GM19372 (cell line): ENCODE measurements around the gene GALNT2.

Source experiments
- ATAC-seq: cut with Tn5 transposase; IDR thresholded peaks from one replicate; pipeline ENCODE4 v1.9.1; 2021; ENCODE audit warnings: mild to moderate bottlenecking, low read depth, moderate library complexity; ENCODE audit not compliant: unreplicated experiment

Gene GALNT2

DNA sequence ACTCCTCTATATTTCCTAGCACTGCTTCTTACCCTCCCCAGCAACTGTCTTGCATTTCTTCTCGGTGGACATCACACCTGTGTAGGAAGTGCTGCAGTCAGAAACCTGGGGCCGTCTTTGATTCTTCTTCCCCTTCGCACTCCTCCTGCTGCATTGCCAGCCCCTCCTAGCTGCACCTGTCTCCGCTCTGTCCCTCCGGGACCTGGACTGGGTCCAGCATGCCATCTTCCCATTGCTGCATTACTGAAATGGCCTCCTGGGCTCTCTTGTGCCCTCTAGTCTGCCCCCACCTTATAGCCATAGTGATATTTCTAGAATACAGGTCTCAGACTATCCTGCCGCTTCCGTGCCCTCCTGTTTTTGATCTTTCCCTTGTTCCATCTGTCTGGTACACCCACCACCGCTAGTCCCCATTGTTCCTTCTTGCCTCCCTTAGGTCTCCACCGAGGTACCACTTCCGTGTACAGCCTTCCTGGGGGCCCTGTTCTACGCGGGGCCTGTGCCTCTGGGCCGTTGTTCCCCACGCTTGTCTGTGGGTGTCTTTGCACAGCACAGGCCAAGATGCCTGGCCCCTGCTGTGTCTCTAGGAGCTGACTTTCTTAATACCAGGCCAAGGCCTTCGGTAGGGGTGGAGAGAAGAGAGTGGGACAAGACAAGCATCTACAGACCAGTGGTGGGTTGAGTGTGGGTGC, 107.6 kb downstream of the GALNT2 start:
- ATAC-seq: no peak

DNA sequence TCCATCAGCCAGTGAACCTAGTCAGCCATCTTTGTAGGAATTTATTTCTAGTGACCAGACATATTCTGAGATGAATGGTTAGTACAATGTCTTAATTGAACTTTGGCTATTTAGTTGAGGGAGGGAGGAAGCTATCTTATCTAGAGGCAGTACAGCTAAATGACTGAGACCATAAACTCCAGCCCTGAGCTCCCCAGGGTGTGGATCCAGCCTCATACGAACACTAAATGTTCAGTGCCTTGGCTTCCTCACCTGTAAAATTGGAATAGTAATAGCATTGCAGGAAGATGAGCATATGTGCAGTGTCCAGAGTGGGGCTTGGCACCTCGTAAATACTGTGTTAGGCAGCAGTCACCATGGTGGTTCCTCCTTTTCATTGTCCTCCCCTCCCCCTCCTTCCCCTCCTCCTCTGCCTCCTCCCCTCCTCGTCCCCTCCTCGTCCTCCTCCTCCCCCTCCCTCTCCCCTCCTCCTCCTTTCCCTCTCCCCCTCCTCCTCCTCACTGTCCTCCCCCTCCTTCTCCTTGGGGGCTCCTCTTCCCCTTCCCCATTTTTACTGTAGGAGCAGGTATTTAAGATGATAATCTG, 108.2 kb downstream of the GALNT2 start:
- ATAC-seq: no peak

DNA sequence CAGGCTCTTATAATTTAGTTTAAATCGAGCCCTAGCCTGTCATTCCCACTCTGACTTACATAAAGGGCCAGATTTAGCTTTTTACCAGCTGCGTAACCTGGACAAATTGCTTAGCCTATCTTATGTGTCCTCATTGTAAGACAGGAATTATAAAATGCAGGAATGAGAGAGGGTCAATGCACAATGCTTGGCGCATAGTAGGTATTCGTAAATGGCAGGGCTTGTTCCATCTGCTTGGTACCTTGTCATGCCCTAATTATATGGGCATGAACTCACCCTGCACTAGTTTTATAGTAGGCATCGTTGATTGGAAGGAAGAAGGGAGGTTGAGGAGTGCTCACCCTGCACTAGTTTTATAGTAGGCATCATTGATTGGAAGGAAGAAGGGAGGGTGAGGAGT, 108.8 kb downstream of the GALNT2 start:
- no peak for ATAC-seq

DNA sequence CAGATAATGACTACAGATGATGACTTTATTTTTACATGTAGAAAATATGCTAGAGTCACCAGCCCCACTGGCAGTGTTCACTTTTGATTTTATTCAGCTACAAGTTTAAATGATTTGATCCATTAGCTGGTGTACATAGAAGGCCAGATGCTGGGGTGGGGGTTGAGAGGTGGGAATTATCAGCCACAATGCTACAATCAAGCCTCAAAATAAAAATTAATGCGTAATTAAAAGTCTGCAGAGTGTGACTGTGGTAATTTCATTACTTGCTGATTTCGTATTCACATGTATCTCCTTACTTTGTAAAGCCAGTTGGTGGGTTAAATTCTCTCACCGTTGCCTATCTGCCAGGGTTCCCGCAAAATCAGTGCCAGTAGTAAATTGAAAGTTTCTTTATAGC, 109.3 kb downstream of the GALNT2 start:
- ATAC-seq: no peak

DNA sequence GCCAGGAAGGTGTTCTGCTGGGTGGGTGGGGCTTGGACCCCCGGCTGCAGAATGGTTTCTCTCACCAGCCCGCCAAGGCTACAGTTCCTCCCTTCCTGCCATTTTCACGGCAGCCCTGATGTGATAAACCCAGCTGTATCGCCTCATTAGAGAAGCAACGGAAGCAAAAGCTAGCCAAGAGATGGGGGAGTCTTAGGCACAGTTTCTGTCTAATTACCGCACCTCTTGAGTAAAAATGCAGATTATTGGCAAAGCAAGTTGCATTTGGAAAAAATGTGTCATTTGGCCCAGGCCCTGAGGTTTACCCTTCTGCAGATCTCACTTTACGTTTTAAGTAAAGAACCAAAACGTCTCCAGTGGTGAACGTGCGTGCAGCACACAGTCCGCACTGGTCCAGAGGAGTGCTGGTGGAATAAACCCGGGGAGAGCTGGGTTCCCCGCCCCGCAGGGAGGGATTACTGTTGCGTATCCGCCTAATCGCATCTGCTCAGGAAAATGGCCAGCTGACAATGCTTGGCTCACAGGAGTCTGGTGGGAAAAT, 109.9 kb downstream of the GALNT2 start:
- no peak for ATAC-seq

DNA sequence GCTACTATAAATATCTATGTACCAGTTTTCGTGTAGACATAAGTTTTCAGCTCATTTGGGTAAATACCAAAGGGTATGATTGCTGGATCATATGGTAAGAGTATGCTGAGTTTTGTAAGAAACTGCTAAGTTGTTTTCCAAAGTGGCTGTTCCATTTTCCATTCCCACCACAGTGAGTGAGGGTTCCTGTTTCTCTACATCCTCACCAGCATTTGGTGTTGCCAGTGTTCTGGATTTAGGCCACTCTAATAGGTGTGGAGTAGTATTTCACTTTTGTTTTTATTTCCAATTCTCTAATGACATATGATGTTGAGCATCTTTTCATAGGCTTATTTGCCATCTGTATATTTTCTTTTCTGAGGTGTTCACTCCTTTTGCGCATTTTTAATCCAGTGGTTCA, 112.2 kb downstream of the GALNT2 start:
- no peak for ATAC-seq

DNA sequence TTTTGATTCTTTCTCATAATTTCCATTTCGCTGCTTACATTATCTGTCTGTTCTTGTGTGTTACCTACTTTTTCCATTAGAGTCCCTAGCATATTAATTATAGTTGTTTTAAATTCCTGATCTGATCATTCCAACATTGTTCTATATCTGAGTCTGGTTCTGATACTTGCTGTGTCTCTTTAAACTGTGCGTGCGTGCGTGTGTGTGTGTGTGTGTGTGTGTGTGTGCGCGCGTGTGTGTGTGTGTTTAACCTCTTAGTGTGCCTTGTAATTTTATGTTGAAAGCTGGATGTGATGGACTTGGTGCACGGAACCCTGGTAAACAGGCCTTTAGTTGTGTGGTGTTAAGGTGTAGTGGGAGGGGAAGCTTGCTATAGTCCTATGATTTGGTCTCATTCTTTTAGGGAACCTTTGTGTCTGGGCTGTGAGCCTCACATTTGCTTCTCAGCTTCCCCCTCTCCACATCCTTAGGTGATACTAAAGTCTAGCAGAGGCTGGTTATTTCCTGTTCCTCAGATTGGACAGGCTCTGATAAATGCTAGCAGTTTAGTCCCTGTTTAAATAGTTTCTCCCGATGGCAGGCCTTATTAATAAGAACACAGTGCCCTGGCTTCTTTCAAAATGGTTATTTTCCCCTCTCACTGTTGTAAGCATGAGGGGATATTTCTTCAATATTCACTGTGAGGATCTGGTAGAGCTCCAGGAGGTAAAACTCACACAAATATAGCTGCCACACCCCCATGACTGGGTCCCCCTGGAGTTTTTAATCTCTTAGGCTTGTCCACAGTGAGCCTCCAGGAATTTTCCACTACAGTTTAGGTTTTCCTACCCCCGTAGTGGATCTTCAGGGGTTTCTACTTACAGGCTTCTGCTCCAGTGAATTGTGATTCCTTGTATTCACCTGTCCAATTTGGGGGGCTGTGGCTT, 118.3 kb downstream of the GALNT2 start:
- ATAC-seq: no peak

DNA sequence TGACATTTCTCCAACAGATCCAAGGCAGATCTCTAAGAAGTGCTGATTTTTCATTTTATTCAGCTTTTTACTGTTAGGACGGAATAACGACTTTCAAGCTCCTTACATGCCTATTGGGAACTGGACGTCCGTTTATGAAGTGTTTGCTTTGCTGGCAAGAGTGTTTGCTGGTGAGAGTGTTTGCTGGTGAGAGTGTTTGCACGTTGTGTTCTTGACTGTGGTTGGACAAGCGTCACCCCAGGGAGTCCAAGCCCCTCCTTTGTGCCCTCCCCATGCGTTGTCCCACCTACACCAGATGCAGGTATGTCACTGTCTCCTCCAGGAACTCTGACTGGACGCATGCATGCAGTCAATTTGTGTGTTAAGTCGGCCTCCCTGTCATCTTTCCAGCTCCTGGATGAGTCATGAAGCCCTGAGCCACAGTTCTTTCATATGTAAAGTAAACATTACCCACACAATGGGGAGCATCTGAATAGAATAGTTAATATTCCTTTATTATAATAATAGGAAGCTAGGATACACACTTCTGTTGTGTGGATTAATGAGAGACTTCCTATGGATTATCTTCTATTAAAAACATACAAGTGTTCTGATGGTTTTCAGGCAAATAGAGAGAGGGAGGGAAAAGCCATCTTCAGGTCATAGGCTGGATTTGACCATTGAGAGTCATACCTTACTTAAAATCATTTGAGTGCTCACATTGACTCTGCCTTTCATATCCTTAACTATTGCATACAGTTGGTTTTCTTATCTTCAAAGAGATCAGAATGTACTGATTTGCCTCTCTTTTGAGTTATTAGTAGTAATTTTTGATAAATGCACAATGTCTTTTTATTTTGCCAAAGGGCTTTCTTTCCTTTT, 119.2 kb downstream of the GALNT2 start:
- ATAC-seq: no peak

DNA sequence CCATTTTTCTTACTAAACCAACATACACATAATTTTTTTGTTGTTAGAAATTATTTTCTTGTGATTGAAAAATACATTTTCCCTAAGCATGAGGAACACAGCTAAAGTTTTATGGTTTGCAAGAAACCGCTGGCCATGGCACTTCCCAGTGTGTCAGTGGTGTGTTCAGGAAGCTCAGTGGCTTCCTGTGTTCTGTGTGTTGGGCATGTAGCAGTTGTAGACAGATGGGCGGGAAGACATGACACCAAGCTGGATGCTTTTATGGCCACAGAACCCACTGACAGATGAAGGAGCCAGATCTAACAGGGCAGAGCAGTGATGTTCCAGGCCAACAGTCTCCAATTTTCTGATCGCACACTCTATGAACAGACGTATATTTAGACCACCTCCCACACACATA, 119.8 kb downstream of the GALNT2 start:
- no peak for ATAC-seq

DNA sequence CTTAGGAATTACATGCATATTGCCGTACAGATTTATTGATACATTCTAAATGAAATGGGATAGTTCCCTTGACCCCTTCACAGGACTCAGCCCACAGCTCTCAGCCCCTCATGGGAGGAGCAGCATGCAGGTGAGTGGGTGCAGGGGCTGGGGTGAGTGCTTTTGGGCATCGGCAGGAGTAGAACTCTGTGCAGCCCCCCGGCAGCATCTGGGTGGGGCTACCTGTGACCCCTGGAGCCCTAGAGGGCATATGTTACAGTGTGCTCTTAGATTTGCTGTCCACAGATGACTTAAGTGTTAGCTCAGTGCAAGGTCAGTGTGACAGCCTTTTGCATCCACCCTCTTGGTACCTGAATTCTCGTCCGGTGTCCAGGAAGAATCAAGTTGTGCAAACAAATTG, 120.3 kb downstream of the GALNT2 start:
- ATAC-seq: no peak

DNA sequence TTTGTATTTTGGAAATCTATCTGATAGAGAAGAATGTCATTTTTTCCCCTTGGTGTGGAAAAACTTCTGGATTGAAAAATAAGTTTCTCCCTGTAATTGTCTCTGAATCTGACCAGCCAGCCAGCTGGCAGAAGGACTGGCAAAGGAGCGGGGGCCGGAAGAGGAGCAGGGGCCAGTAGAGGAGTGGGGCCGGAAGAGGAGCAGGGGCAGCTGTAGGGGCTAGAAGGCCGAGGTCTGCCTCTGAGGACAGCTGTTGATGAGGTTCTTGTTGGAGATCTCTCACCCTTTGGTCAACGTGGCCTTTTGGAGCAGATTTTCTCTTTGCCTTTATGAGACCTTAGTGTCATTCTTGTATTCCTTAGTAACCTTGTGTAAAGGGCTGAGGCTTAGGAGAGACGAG, 121.8 kb downstream of the GALNT2 start:
- no peak for ATAC-seq

DNA sequence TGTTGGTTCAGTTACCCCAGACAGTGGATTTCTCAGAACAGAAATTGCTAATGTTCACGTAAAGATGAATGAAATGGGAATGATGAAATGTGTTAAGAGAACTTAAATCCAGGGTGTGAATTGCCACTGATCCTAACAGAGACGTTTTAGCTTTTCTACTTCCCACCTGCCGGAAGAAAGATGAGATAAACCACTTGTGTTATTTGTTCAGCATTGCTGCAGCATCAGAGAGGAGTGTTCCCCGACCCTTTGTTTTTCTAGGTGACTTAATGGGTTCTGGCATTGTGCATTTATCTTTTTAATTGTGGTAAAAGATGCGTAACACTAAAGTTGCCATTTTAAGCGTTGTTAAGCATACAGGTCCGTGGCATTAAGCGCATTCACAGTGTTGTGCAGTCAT, 122.3 kb downstream of the GALNT2 start:
- ATAC-seq: no peak

DNA sequence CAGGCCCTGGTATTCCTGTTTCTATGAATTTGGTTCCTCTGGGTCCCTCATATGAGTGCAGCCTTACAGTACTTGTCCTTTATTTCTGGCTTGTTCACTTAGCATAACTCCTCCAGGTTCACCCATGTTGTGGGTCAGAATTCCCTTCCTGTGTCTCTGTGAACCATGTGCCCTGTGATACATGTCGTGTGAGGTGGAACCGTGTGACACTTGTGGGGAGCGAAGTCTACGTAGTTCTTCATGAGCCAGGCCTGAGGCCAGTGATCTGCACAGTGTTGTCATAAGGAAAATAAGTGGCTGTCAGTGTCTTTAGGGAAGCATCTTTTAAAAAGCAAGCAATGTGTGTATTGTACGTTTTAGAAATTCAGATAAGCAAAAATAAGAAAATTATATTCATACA, 122.8 kb downstream of the GALNT2 start:
- ATAC-seq: no peak

DNA sequence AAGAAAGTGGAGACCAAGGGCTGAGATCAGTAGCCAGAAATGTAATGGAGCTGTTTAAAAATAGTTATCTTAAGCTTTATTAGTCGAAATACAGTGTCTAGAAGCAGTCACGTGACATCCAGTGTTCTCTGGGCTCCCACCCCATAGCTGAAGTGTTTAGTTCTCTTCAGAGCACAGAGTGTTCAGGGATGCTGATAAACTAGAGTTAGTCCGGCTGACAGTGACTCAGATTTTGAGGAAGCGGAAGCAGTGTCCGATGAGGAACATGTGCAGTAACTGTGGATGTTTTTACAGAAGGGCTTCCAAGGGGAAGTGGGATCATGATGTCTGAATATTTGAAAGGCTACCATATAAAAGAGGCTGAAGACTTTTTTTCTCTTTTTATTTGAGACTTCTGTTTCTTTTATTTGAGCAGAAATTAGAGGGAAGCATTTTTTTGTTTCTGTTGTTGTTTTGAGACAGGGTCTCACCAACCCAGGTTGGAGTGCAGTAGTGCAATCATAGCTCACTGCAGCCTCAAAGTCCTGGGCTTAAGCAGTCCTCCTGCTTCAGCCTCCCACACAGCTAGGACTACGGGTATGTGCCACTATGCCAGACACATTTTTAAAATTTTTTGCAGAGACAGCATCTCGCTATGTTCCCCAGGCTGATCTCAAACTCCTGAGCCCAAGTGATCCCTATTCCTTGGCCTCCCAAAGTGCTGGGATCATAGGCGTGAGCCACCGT, 124.2 kb downstream of the GALNT2 start:
- no peak for ATAC-seq

DNA sequence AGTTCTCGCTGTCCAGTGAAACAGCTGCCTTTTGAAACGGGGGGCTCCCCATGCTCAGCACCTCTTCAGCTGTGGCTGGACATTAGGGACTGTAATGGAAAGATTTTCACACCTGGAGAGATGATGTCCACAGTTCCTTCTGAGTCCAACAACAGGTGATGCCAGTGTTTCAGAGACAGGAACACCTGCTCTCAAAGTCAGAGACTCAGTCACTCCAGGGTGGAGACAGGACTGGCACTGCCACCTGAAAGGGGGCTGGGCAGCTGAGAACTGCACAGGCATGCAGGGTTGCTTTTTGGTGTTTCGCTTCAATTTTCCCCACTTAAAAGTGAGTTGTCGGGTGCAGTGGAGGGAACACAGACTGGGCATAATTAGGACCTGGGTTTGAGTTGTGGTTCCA, 124.8 kb downstream of the GALNT2 start:
- ATAC-seq: no peak

DNA sequence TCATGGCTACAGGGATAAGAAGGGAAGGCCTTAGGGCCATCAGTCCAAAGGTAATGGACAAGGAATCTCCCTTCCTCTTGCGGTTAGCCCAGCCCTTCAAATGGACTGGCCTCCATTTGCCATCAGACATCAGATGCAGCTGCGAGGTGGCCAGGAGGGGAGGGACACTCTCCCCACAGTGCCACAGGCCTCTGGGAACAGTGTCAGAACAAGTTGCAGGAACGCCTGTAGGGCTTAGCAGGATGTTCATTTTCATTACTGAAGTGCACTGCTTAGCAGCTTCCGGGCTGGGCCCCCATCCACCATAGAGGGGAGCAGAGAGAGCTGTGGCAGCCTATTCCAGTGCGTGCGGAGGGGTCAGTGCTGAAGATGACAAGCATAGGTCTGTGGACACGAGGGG, 127.5 kb downstream of the GALNT2 start:
- no peak for ATAC-seq

DNA sequence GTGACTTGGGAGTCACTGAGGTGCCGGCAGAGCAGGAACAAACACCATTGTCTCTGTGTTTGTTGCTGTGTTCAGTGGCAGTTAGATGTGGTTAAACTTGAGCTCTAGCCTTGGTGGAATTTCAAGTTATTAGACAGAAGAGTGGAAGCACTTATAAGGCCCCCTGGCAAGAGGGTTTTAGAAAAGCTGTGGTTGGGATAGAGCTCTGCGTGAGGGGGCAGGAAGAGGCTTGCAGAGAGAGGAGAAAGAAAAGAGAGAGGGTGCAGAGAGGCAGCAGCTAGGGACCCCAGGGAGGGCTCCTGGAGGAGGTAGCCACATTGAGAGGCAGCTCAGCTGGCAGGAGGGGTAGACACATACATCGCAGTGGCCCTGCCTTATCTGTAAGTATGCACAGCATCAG, 128.2 kb downstream of the GALNT2 start:
- no peak for ATAC-seq

DNA sequence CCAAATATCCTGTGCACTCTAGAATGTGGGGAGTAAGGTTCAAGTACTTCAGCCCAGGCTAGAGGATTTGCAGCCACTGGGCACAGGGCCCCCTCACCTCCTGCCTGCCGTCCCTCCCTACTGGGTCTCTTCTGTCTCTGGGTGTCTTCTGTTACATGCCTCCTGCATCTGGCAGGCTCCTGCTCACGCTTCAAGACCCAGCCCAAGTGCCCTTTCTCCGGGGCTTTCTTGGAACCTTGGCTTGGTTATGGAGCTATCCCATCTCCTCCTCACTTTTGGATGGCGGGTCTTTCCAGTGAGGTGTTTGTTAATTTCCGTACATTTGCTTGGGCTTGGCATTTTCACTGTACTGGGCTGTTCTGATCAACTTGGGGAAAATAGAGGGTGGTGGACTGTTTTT, 129.0 kb downstream of the GALNT2 start:
- no peak for ATAC-seq

DNA sequence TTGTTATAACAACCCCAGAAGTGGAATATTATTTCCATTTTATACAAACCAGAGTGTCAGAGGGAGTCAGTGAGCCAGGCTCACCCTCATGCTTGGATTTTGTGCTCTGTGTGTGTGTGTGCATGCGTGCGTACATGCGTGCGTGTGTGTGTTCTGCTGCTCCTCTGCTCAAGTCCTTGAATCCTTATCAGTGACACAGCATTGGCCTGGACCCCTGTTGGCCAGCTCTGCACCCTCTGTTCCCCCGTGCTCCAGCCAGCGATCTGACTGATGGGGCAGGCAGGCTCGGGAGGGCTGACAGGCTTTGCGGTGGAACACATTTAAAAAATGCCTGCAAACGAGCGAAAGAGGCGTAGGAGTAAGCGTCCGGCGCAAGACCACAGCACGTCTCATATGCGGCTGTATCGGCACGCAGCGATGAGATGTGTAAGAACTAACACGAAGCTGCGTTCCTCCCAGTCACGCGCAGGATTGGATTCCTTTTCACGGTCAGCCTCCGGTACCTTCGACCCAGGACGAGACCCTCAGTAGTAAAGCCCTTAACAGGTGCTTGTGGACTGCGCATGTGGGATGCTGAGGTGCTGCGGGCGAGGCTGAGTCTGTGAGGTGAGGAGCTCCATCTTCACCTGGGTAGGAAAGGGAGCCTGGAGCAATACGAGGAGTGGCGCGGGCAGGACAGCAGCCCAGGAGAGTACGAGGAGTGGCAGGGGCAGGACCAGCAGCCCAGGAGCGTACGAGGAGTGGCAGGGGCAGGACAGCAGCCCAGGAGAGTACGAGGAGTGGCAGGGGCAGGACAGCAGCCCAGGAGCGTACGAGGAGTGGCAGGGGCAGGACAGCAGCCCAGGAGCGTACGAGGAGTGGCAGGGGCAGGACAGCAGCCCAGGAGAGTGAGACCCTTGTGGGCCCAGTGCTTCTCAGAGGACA, 130.9 kb downstream of the GALNT2 start:
- no peak for ATAC-seq
